ENCODE data around the gene HIVEP3. TPM values are rescaled to one million over a fixed set of nuclear protein-coding genes. Genes with fewer than 3 reads are reported as not detected.

The HIVEP3 gene
- total and polyA plus RNA-seq, 2 experiments from 2014 or later, result 0.57 to 5.9 TPM

- no peaks in the 10 kb centered on the region for H3K27me3 ChIP-seq
- no peak overlapping the region for H3K27ac ChIP-seq
- H2AFZ ChIP-seq, result no peak overlapping the region
- 94% methylated on average over 9 of the region's 9 CpGs for whole genome bisulfite sequencing (ENCODE audit: low lambda C conversion rate, missing lambda C conversion rate)
- no peak overlapping the region for H3K4me2 ChIP-seq
- TF ChIP-seq EZH2 (IDR thresholded peaks at IDR 0.05; ENCODE audit: borderline replicate concordance) (no peak), CTCF (IDR thresholded peaks at IDR 0.05; ENCODE audit: poor library complexity) (no peak), EZH2phosphoT487 (IDR thresholded peaks at IDR 0.05; ENCODE audit: low read depth, severe bottlenecking, unreplicated experiment) (no peak)
- no peak overlapping the region for H3K4me3 ChIP-seq
- H3K9me3 ChIP-seq (ENCODE audit: low read depth), result no peaks in the 10 kb centered on the region
- peaks cover 4% of the 10 kb centered on the region for H3K4me1 ChIP-seq (ENCODE audit: insufficient read depth)
- no peaks in the 10 kb centered on the region for H4K20me1 ChIP-seq (ENCODE audit: insufficient read depth, poor library complexity, severe bottlenecking)
- no peak for DNase-seq (ENCODE audit: low spot score)
- no peaks in the 10 kb centered on the region for H3K79me2 ChIP-seq
- H3K9me2 ChIP-seq (replicated peaks; ENCODE audit: insufficient read depth), result no peaks in the 10 kb centered on the region
- H3K36me3 ChIP-seq (replicated peaks; ENCODE audit: insufficient read depth, low read depth), result no peaks in the 10 kb centered on the region
These were observed 289.2 kb downstream of the HIVEP3 start for GRCh38 chr1:41629571-41629970.

GRCh38 chr1:41629141-41629540, 289.6 kb downstream of the HIVEP3 start:
- H2AFZ ChIP-seq, result no peak overlapping the region
- peaks cover 4% of the 10 kb centered on the region for H3K4me1 ChIP-seq (ENCODE audit: insufficient read depth)
- no peak overlapping the region for H3K27ac ChIP-seq
- DNase-seq (ENCODE audit: low spot score), result no peak
- TF ChIP-seq EZH2 (IDR thresholded peaks at IDR 0.05; ENCODE audit: borderline replicate concordance), result no peak
- no peak for TF ChIP-seq EZH2phosphoT487 (IDR thresholded peaks at IDR 0.05; ENCODE audit: low read depth, severe bottlenecking, unreplicated experiment)
- no peak for TF ChIP-seq CTCF (IDR thresholded peaks at IDR 0.05; ENCODE audit: poor library complexity)
- H3K4me3 ChIP-seq, result no peak overlapping the region
- 91% methylated on average over 3 of the region's 3 CpGs for WGBS (ENCODE audit: low lambda C conversion rate, missing lambda C conversion rate)
- H3K79me2 ChIP-seq, result no peaks in the 10 kb centered on the region
- H3K9me2 ChIP-seq (replicated peaks; ENCODE audit: insufficient read depth), result no peaks in the 10 kb centered on the region
- H3K9me3 ChIP-seq (ENCODE audit: low read depth), result no peaks in the 10 kb centered on the region
- H3K27me3 ChIP-seq, result no peaks in the 10 kb centered on the region
- no peaks in the 10 kb centered on the region for H4K20me1 ChIP-seq (ENCODE audit: insufficient read depth, poor library complexity, severe bottlenecking)
- no peaks in the 10 kb centered on the region for H3K36me3 ChIP-seq (replicated peaks; ENCODE audit: insufficient read depth, low read depth)
- no peak overlapping the region for H3K4me2 ChIP-seq

- H3K9me3 ChIP-seq (ENCODE audit: low read depth), result no peaks in the 10 kb centered on the region
- H3K4me1 ChIP-seq (ENCODE audit: insufficient read depth), result peaks cover 13% of the 10 kb centered on the region
- no peaks in the 10 kb centered on the region for H3K9me2 ChIP-seq (replicated peaks; ENCODE audit: insufficient read depth)
- TF ChIP-seq EZH2phosphoT487 (IDR thresholded peaks at IDR 0.05; ENCODE audit: low read depth, severe bottlenecking, unreplicated experiment), result no peak
- TF ChIP-seq EZH2 (IDR thresholded peaks at IDR 0.05; ENCODE audit: borderline replicate concordance), result no peak
- no peak for TF ChIP-seq CTCF (IDR thresholded peaks at IDR 0.05; ENCODE audit: poor library complexity)
- H2AFZ ChIP-seq, result no peak overlapping the region
- H3K27me3 ChIP-seq, result no peaks in the 10 kb centered on the region
- DNase-seq (ENCODE audit: low spot score), result no peak
- no peaks in the 10 kb centered on the region for H3K36me3 ChIP-seq (replicated peaks; ENCODE audit: insufficient read depth, low read depth)
- no peak overlapping the region for H3K4me3 ChIP-seq
- H4K20me1 ChIP-seq (ENCODE audit: insufficient read depth, poor library complexity, severe bottlenecking), result no peaks in the 10 kb centered on the region
- WGBS (ENCODE audit: low lambda C conversion rate, missing lambda C conversion rate), result 60% methylated on average over 5 of the region's 5 CpGs
- H3K4me2 ChIP-seq, result no peak overlapping the region
- no peaks in the 10 kb centered on the region for H3K79me2 ChIP-seq
- H3K27ac ChIP-seq, result no peak overlapping the region
These were observed 291.0 kb downstream of the HIVEP3 start for GRCh38 chr1:41627491-41628280.
